Right kidney (tissue), 1 donor: ENCODE results near the gene CLPSL2.

ENCODE experiments used
- DNase-seq: peaks from one replicate; pipeline ENCODE4 v3.0.0-alpha.2; 2016

CLPSL2 gene

DNA sequence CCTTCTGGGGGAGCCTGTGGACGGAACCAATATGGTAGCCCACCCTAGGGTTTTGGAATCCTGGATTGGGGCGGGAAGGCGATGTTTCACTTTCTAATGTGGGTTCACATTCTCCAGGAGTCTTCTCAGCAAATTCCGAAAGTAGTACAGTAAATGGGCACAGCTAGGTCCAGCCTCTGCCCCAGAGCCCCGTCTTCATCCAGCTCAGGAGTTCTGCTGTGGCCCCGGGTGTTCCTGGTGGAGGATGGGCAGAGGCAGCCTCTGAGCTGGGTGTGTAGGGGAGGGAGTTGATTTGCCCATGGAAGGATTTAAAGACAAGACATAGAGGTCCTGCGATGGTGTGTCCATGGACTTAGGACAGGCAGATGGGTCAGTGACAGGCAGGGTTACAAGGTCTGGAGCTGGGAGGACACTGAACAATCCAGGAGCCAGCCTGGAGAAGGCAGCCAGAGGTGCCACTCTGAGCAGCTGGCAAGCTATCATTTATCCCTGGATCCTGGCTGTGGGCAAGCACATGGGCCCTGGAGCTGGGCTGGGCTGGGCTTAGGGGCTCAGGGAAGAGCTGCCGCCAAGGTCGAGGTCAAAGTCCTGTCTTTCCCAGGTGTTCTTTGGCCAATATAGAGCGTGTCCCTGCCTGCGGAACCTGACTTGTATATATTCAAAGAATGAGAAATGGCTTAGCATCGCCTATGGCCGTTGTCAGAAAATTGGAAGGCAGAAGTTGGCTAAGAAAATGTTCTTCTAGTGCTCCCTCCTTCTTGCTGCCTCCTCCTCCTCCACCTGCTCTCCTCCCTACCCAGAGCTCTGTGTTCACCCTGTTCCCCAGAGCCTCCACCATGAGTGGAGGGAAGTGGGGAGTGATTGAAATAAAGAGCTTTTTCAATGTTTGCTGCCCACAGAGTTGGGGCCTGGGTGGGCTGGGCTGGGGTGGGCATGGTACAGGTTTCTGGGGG lies 11.1 kb downstream of the CLPSL2 start:
- no peak for DNase-seq

DNA sequence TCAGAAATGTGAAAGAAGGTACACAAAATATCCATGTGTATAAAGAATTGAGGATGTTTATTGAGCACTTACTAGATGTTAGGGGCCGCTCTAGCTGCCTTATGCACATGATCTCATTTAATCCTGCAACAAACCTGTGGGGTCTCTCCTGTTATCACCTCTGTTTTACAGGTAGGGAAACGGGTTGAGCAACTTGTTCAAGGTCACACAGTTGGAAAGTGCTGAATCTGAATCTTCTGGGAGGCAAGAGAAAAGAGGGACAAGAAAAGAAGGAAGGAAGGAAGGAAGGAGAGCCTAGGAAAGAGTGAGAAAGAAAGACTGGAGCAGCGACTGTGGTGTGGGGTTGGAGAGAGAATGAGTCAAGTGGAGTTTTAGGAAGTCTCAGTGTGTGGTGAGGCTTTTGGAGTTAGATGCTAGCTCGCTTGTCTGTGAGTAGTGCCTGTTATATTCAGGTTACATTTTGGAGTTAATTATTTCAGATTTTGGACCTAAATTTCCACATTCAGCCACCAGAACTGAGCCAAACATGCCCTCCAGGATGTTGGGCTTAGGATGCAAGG lies 12.1 kb downstream of the CLPSL2 start:
- no peak for DNase-seq

DNA sequence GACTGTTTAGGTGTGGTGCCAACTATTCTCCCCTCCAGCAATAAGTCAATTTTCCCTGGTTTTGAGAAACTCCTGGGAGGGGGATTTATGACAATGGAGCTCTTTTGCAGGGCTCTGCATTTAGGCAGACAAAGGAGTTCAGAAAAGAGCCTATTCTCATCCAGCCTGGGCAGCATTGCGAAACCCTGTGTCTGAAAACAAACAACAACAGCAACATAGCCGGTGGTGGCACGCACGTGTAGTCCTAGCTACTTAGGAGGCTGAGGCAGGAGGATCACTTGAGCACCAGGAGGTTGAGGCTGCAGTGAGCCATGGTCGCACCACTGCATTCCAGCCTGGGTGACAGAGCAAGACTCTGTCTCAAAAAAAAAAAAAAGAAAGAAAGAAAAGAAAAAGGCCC lies 14.3 kb downstream of the CLPSL2 start:
- DNase-seq: no peak

DNA sequence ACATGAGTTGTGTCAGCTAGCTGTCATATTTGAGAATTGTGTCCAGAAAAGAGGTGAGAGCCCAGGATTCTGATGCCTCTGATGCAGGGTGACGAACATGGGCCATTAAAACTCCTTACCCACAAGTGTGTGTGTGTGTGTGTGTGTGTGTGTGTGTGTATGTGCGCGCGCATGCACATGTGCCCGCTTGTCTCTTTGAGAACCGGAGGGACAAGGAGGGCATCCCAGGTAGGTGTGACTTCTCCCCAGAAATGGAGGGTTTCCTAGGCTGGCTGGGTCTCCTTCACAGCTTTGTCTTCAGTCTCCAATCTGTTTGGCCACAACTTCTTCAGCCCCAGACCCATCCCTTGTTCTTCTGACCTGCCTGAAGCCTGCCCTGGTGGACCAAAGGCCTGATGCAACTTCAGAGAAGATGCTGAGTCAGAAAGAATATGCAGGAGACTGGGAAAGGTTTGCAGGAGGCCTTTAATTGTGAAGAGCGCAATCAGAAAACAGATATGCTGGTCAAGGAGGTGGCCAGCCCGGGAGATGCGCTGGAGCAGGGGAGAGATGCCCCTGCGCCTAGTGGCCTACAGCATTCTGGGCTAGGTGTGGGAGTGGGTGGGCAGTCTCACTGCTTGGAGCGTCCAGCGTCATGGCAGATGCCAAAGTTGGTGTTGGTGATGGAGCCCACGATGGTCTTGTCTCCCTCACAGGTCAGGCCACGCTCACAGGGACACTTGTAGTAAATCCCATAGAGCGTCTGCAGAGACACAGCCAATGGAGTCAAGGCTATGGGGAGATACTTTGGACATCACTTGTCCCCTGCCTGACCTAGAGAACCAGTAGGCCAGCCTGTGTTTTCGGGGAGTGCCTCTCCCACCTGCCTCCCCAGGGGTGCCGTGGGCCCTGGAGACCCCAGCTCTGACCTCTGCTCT lies 18.4 kb downstream of the CLPSL2 start:
- no peak for DNase-seq

- DNase-seq: no peak
Measured at GRCh38 chr6:35795453-35796071, 19.2 kb downstream of the CLPSL2 start.

DNA sequence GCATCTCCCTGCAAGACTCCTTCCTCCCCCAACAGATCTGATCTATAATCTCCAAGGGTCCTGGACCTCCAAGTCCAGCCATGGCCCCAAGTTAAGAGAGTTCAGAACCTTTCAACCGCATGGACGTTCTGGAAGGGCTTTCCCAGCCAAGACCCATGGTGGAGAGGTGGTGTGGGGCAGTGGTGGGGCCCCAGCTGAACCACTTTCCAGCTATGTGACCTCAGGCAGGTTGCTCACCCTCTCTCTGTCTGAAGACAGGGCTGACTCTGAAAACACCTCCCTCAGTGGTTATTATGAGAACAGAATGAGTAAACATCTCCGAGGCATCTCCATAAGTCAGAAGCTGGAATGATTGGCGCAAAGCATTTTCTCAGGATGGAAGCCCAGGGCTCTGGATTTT lies 19.8 kb downstream of the CLPSL2 start:
- DNase-seq: no peak

- DNase-seq: no peak
Measured at GRCh38 chr6:35797837-35798526, 21.6 kb downstream of the CLPSL2 start.

- no peak for DNase-seq
Measured at GRCh38 chr6:35798706-35799105, 22.3 kb downstream of the CLPSL2 start.

DNA sequence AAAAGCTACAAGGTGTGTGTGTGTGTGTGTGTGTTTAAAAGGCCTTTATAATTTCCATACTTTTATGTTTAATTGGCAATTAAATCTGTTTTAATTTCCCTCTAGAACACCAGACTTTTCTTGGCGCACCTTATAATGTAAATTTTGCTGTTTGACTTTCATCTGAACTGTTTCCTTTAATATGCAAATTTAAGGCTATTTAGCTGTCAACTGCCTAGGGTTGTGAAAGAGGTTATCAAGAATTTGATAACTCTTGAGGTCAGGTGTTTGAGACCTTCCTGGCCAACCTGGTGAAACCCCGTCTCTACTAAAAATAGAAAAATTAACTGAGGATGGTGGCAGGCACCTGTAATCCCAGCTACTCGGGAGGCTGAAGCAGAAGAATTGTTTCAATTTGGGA lies 24.8 kb downstream of the CLPSL2 start:
- DNase-seq: no peak

DNA sequence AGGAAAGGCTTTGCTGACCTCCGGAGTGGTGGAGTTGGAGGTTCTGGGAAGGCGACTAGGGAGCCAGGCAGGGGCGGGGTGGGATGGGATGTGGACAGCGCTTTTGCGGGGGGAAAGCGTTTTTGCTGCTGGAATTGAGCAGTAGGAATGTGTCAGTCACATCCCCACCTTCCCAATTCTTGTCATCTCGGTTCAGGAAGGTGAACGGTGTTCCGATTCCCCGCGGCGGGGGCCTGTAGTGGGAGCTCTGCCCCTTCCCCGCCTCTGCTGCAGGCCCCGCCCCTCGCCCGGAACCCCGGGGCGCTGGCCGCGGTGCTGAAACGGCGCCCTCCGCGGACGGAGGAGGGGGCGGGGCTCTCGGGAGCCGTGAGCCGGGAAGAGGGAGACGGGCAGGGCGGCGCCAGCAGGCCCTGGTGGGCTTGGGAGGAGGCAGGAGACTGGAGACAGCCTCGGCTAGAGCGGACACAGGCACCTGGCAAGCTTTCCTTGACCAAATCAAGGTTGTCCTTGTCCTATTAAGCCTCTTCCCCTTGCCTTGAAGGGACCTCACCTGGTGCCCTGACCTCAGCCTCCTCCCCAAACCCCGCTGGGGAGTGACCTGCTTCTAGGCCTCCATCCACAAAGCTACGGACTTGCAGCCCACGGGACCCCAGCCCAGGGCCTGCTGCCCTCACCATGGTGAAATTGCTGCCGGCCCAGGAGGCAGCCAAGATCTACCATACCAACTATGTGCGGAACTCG lies 28.8 kb downstream of the CLPSL2 start, which contains the start of gene LHFPL5:
LHFPL5 (plus strand) TSS at position 357 of the 741 bp plus-strand sequence; CDS start at position 676, 319 bp downstream.
- peak; percentile 85 for DNase-seq

- no peak for DNase-seq
Measured at GRCh38 chr6:35808688-35809087, 32.3 kb downstream of the CLPSL2 start.

- no peak for DNase-seq
Measured at GRCh38 chr6:35809809-35810208, 33.4 kb downstream of the CLPSL2 start.

DNA sequence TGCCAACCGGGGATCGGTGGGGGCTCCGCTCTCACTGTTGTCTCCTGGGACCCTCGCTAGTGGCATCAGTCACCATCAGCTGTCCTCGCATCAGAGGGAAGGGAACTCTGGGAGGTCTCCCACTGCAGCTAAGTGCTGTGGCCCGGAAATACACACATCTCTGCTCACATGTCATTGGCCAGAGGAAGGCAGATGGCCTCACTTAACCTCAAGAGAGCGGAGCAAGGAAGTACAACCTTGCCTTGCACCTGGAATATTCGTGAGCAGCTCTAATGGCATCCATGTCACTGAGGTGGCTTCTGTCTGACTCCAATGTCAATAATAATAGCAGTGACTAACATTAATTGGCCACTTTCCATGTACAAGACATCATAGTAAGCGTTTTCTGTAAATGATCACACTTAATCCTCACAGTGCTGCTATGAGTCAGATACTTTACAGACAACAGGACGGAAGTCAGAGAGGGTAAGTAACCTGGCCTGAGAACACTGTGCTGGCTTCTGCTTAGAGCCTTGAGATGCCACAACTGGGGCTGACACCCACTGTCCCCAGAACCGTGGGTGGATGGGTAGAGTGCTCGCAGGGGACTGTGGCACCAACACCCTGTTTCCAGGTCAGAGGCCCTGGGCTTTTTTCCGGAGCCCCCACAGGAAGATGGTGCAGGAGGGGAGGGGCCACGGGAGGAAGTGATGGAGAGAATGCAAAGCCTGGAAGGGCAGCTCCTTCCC lies 34.7 kb downstream of the CLPSL2 start:
- no peak for DNase-seq

DNA sequence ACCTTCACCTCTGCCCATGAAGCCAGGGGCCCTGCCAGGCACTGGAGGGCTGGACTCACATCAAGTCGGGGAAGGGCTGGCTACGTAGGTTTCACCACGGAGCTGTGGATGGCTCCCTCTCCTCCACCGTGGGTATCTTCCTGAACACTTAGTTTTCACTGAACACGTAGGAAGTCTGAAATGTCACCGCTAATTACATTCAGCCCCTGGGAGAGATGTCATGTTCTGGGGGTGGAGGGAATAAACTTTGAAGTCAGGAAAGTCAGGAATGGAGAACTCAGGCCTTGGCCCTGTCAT lies 35.2 kb downstream of the CLPSL2 start:
- DNase-seq: no peak

- no peak for DNase-seq
Measured at GRCh38 chr6:35817515-35817914, 41.1 kb downstream of the CLPSL2 start.

DNA sequence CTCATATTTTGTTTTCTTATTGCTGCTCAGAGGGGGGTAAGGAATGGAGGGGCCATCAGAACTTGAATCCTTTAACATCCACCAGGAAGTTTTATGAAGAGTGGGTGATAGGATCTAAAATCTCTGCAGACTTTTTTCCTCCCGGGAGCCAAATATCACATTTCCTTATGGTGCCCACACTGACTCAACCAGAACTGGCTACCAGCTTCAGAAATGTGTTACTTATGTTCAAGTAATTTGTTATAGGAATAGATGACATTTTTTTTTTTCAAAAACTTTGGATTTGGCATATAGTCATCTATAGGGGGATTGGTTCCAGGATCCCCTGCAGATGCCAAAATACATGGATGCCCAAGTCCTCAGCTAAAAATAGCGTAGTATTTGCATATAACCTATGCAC lies 47.2 kb downstream of the CLPSL2 start:
- DNase-seq: no peak

GRCh38 chr6:35824552-35825192 lies 48.3 kb downstream of the CLPSL2 start:
- no peak for DNase-seq
